Inflammatory macrophage treated with lipopolysaccharide for 4 hours (primary cell): ENCODE data around the gene VWA5B1.

ENCODE experiments used
- DNase-seq: peaks from one replicate; pipeline ENCODE4 v3.0.0-alpha.2; 2020

VWA5B1 gene

DNA sequence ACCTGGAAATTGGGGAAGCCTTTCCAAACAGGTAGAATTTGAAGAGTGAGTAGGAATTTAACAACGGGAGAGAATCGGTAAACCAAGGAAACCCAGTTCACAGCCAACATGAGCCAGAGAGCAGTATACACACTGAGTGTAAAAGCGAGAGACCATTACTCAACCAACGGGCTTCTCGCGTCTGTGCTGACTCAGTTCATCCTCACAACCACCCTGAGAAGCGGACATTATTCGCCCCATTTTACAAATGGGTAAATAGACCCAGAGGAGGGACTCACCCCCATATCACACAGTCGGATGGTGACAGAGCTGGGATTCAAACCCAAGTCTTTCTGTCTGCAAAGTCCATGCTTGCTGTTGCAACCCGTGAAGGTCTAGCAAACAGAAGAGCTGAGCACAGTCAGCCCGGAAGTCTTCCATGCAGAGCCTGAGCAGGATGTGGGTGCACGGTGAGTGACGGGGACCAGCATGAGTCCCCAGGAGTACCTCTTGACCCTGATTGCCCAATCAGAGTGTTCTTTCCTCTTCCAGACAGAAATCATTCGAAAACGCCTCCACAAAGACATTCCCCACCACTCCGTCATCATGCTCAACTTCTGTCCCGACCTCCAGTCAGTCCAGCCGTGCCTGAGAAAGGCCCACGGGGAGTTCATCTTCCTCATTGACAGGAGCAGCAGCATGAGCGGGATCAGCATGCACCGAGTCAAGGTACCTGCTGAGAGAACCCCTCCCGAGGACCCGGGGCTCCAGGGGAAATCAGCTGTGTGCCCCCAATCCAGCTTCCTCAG lies 32.3 kb downstream of the VWA5B1 start:
- DNase-seq = no peak

DNA sequence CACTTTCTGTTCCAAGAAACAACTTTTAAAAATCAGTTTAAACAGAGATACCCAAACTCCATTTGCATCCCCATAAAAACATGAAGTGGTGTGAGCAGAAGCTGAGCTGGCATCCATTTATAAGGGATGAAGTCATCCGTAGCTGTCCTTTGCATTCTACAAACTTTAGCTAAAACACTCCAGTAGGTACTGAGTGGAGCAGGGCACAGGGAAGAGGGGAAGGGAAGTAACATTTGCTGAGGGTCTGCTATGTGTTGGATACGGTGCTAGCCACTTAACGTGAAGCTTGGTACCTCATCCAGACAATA lies 32.9 kb downstream of the VWA5B1 start:
- no peak for DNase-seq

DNA sequence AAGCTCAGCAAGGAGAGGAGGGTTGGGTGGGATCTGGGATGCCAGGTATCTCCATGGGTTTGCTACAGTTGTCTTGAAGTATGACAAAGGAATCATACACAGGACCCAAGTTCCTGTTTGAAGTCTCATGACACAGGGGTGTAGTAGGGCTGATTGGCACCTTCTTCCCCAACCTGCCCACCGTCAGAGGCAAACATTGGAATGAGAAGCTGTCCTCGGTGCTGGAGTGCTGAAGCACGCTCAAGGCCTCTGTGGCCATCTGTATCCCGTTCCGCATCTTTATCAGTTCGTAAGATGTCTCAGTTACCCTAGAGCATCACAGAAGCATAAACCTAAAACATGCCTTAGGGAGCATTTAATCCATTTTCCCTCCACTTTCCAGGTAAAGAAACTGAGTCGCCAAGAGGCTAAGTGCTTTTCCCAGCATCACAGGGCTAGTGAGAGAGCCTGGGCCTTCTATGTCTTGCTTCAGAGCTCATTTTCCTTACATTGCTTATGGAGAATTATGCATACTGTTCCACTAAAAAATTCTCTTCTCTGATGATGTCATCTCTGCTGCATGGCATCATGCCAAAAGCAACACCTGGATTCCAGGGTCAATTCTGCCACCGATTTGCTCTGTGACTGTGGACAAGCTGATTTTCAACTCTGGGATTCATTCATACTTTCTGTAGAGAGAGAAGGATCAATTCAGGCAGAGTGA lies 34.2 kb downstream of the VWA5B1 start:
- DNase-seq = no peak

DNA sequence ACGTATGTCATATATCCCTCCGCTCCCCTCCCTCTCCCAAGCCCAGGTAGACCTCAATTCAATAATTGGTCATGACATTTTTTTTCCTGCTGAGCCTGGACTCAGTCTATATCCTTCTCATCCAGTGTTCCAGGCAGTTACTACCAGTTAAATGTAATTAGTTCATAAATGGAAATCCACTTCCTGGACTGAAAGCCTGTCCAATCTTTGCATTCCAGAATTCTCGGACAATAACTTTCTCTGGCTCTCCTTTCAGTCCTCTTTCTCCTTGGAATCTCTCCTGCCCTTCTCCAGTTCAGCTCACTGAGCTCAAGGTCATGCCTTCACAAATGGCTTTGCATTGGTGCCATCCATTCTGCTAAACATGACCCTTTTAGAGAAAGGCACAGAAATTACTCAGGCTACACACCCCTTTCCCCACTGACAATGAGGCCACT lies 34.8 kb downstream of the VWA5B1 start:
- DNase-seq = no peak

DNA sequence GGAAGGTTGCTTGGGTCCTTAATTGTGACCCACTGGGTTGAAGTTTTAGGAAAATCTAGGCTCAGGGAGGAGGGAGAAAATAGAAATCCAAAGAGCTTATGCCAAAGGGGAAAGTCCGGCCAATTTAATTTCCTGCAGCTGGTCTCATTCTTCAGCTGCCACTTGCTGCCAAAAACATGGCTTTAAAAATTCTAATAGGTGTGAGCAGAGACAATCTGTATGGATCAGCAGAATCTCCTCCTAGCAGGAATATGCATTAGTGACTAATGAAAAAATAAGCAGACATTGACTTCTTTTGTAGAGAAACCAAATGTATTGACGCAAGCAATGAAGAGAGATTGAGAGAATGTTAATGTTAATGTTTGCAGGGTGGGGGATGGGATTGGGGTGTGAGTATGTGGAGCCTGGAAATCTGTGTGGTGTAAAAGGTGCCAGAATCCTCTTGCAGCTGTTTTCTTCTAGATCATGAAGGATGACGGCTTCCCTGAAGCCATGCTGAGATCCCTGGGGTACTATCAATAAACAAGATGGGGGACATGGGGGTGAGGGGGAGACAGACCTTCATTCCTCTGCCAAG lies 35.3 kb downstream of the VWA5B1 start:
- no peak for DNase-seq

DNA sequence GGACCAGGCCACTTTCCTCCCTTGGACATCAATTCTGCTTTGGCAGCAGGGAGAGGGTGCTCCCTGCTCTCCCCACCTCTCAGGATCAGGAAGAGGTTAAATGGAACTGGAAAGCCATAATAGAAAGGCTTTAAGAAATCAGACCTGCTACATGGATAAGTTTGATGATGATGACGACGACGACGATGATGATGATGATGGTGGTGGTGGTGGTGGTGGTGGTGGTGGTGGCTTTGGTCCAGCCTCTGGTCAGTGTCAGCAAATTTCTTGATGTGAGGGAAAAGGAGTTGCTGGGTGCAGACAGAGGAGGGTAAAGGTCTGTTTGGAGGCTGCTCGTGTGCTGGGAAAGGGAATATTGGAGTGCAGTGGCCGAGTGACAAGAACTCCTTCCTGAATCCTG lies 36.8 kb downstream of the VWA5B1 start:
- DNase-seq = no peak

DNA sequence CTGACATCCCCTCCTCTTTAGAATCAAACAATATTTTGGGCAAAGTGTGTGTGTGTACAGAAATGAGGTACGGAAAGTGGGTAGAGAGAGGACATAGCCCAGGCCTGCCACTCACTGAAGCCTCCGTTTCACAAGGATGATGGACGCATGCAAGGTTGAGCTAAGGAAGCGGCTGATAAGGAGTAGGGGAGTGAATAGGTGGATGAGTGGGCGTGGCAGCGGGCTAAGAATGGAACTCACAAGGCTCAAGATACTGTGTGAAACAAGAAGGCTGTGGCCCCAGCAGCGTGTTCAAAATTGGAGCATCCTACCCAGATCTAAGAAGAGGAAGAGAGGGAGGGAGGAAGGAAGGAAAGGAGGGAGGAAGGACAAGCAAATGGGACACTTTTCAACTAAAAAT lies 37.5 kb downstream of the VWA5B1 start:
- no peak for DNase-seq

DNA sequence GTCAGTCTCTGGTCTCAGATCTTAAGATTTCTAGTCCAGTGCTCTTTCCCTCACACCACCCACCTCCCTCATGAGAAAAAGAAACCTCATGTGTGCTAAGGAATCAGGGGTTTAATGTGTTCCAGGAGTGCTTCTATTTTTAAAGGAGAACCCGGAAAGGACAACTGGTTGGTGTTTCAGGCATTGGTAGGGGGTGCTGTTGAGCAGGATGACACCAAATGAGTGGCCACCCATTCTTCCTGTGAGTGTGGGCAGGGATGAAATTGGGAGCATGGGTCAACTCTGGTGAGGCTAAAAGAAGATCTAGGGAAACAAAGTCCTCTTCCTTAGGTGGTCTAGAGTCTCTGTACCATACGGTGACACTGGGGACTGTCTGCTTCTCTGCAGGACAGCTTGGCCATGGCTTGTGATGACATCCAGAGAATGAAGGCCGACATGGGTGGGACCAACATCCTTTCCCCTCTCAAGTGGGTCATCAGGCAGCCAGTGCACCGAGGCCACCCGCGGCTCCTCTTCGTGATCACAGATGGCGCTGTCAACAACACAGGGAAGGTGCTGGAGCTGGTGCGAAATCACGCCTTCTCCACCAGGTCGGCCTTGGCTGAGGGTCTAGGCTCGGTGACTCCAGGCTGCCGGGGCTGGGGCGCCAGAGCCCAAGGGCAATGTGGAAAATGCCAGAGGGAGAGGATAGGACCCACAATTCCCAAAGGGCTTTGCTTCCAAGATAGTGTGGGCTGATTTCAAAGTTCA lies 39.3 kb downstream of the VWA5B1 start:
- no peak for DNase-seq

DNA sequence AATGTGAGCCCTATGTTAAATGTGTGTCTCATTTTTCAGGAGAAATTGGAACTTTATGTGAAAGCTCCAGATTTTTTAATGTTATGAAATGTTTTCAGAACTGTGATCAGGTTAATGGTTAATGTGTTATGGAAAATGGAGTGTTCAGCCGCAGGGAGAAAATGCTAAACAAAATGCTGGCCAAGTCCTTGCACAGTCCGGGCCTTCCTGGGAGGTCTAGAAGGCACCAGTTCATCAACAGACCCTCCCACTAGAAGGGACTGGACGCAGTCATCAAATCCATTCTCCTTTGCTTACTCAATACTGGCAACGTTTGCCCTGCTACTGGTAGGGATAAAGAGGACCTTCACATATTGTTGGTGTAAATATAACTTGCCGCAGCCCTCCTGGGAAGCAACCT lies 43.4 kb downstream of the VWA5B1 start:
- no peak for DNase-seq

DNA sequence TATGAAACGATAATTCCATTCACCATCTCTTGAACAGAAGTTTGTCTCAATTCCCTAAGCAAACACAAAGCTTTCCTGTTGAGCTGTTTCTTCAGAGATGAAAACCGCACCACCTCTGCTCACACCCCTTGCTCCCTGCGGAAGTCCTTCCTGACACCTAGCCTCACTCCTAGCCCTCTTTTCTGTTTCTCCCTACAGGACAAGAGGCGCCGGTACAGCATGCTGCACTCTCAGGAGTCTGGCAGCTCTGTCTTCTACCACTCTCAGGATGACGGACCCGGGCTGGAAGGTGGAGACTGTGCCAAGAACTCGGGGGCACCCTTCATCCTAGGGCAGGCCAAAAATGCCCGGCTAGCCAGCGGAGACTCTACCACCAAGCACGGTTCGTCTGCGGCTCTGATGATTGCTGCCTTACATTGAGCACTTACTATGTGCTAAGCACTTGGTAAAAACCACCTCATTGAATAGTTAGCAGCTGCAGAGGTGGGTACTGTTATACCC lies 45.5 kb downstream of the VWA5B1 start:
- DNase-seq = no peak

DNA sequence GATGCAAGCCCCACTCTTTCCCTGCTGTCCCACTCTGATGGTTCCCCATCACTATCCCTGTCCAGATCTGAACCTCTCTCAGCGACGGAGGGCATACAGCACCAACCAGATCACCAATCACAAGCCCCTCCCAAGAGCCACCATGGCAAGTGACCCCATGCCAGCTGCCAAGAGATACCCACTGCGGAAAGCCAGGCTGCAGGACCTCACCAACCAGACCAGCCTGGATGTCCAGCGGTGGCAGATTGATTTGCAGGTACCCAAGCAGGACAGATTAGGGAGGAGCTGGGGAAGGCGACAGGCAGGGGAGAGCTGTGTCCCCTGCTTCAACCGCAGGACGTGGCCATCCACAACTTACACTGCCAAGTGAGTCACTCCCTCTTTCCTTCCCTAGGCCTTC lies 46.9 kb downstream of the VWA5B1 start:
- DNase-seq = no peak

DNA sequence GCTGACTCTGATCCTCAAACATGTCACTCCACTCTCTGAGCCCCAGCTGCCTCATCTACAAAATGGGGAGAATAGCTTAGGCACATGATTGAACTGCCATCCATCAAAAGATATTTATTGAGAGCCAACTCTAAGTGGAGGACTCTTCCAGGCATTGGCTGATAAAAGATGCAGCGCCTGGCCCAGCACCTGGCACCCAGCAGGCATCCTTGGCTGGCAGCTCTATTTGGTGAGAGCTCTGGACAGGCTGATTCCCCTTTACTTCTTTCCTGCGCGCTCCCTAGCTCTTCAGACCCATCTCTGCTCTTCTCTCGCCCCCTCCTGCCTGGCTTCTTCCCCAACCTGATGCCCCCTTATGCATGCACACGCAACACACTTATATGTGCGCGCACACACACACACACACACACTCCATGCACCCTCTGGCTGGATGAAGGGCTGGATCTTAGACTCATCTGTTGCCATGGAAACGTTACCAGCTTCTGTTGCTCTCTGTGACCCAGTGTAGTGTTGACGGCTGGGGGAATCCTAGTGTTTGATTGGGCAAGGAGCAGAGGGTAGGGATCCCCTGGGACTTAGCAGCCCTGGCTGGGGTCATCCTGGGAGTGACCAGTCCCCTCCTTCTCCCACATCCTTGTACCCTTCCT lies 49.3 kb downstream of the VWA5B1 start:
- no peak for DNase-seq

DNA sequence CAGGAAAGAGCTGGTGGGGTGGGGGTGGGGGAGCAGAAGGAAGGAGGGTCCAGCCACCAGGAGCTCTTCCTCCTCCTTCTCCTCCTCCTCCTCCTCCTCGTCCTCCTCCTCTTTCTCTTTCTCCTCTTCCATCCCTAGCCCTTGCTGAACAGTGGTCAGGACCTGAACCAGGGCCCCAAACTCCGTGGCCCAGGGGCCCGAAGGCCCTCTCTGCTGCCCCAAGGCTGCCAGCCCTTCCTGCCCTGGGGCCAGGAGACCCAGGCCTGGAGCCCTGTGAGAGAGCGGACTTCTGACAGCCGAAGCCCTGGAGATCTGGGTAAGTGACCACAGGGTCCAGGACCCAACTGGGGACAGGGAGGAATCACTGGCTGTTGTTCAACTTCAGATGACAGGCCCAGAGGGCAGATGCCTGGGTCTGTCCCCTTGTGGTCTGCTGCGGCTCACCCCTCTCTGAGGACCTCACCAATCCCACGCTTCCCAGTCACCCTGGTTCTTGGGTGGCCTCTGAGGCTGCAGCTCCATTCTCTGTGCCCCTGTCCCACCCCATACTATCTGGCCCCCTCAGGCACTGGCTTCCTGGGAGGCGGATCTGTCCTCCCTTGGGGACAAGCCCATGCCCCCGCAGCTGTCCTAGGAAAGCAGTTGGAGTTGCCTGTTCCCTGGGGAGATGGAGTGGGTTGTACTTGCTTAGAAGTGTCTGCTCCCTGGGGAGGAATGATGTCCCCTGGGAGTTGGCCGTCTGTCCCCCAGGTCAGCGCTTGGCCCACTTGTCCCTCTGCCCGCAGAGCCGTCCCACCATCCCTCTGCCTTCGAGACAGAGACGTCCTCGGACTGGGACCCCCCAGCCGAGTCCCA lies 51.8 kb downstream of the VWA5B1 start:
- no peak for DNase-seq

DNA sequence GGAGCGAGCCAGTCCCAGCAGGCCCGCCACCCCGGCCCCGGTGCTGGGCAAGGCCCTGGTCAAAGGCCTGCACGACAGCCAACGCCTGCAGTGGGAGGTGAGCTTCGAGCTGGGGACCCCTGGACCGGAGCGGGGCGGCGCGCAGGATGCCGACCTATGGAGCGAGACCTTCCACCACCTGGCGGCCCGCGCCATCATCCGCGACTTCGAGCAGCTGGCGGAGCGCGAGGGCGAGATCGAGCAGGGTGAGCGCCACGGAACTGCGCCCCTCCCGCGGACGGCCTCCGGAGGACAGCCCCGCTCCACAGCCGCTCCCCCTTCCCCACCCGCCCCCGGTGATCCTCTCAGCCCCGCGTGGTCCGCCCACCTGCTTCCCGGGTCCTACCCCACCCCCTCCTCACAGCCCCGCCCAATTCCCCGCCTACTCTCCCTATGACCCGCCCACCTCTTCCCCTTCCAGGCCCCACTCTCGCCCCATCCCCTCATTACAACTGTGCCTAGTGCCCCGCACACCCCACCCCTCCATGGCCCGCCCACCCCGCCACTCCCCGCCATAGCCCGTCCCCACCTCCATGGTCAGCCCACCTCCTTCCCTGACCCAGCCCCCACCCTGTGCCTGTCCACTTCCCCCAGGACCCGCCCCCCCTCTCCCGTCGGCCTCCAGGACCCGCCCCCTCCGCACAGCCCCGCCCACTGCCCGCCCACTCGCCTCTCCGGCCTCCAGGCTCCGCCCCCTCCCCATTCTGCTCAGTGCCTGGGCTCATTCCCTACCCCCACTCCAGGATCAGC lies 52.7 kb downstream of the VWA5B1 start:
- DNase-seq = no peak

DNA sequence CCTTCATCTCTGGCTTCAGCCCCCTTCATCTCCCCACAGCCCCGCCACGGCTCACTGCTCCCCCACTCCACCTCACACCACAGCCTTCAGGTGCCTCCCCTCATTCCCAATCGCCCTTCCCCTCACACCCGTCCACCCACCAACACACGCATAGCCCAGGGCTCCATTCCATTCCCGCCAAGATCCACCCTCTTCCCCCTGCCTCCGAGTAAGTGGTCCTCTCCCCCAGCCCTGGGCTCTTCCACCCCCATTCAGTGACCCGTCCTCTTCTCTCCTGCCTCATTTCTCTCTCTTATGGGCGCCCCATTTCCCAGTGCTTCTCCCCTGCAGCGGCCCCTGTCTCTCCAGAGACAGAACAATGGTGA lies 53.2 kb downstream of the VWA5B1 start:
- no peak for DNase-seq

DNA sequence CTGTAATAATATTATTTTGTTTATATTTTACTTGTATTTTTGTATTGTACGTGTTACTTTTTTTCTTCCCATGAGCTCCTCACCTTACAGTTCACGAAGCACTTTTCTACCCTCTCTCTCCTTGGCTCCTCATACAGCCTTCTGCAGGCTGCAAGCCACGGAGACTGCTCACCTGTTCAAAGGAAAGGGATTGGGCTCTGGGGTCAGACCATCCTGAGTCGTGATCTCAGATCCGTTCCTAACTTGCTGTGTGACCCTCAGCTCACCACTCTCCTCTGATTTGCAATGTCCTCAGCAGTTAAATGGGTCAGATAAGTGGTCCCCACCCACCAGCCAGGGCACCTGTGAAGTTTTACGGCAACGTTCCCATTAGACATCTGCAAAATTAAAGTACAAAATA lies 54.1 kb downstream of the VWA5B1 start:
- no peak for DNase-seq

DNA sequence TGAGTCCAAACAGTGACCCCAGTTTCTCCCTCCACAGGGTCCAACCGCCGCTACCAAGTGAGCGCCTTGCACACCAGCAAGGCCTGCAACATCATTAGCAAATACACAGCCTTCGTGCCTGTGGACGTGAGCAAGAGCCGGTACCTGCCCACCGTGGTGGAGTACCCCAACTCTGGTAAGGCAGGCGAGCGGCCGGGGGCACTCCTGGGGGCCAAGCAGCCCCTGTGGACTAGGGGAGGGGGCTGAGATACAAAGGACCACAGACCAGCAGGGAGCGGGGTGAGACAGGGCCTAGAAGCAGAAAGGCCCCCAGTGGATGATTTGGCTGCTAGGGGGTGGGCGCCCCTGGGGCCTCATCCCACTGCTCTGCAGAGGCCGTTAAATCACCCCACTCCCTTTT lies 54.7 kb downstream of the VWA5B1 start:
- DNase-seq = no peak

DNA sequence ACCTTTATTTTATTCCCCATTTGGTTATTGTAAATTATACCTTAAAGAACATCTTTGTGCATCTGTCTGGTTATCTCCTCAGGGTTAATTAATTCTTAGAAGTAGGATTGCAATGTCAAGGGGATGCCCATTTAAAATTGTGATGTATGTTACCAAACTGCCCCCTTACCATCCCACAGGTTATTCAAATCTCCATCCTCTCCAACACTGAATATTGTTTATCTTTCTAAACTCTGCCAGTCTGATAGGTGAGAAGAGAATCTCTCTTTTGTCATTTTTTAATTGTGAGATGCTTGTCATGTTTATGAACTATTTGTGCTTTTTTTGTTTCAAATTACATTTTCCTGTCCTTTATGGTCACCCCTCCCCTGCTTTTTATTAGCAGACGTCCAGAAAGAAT lies 55.8 kb downstream of the VWA5B1 start:
- DNase-seq = no peak

DNA sequence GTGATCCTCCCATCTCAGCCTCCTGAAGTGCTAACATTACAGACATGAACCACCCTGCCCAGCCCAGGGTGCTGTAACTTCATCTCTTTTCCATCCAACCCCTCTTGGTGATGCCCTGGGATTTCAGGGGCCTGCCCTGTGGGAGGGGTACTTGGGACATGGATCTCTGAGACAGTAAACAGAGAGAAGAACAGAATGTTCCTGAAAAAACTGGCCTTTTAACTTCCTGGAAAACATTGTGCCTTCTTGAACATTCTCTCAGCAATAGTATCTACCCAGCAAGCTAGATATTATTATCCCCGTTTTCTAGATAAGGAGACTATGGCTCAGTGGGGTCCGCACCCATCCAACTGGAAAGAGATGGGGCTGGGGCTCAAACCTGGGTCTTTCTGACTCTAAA lies 57.0 kb downstream of the VWA5B1 start:
- no peak for DNase-seq

DNA sequence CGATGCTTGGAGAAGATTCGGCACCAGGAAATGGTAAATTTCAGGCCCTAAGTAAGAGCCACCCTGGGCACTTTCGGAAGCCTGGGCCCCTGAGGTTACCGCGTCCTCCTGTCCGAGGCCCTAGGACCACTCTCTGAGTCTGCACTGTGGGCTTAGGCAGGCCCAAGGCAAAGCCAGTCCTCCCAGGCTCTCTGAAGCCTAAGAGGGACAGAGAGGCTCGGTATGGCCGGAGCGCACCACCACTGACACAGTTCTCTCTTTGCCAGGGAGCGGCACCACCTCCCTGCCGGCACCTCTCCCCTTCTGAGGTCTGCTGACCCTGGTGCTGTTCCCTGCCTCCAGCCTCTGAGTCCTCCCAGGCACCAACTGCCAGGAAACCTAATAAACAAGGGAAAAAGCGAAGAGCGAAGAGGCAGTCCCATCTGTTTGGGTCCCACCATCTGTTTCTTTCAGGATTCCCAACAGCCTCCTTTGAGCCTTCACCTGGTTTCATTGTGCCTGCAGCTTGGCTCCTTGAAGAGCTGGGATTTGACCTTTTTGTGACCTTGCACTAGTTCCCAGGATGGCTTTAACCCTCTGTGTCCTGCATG lies 57.7 kb downstream of the VWA5B1 start:
- DNase-seq = no peak

DNA sequence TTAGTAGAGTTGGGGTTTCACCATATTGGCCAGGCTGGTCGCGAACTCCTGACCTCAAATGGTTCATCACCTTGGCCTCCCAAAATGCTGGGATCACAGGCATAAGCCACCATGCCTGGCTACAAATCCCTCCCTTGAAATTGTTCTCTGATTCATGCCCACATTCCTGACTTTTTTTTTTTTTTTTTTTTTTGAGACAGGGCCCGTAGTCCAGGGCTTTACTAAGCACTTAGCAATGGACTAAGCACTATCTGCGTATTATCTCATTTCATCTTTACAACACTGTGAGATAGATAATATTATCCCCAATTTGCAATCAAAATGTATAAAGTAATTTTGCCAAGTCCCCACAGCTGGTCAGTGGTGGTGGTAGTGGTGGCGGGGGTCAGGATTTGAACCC lies 58.9 kb downstream of the VWA5B1 start:
- DNase-seq = no peak
